Kidney (tissue), 14 donors: Measurements from ENCODE around the gene GULP1. TPM values are rescaled to one million over a fixed set of nuclear protein-coding genes. Genes with fewer than 3 reads are reported as not detected.
A peak's percentile ranks its signal among the peaks of the same experiment; 100 is the strongest.

ENCODE experiments used
- DNase-seq, 5 donors: peaks; one replicate each; pipeline ENCODE4 v3.0.0-alpha.2; 2013 to 2020
- FAIRE-seq: peaks from 2 replicates; lab custom pipeline; 2012; peaks lifted over from hg19 to GRCh38; lab: Jason Lieb, UNC
- H3K27ac ChIP-seq, 2 donors: one replicate each; pipeline ENCODE4 v1.7.0; 2013; ENCODE audit warnings: low read depth in 2 of 2, low read length in 2 of 2, inconsistent platforms in 1 of 2
- H3K27me3 ChIP-seq: one replicate; pipeline ENCODE4 v1.7.1; 2013; ENCODE audit warnings: low read length, inconsistent platforms; ENCODE audit not compliant: control insufficient read depth, insufficient read depth
- H3K36me3 ChIP-seq, 3 donors: one replicate each; pipeline versions ENCODE4 v1.7.0 to v1.7.1; 2013; ENCODE audit warnings: low read length in 3 of 3, control low read depth in 1 of 3, inconsistent platforms in 1 of 3; ENCODE audit not compliant: insufficient read depth in 3 of 3, control insufficient read depth in 2 of 3
- H3K4me1 ChIP-seq, 3 donors: one replicate each; pipeline versions ENCODE4 v1.7.0 to v1.7.1; 2013; ENCODE audit warnings: low read length in 3 of 3, inconsistent platforms in 1 of 3, low read depth in 1 of 3; ENCODE audit not compliant: control insufficient read depth in 2 of 3, insufficient read depth in 2 of 3
- H3K4me3 ChIP-seq, 3 donors: one replicate each; pipeline versions ENCODE4 v1.7.0 to v1.8.1; 2013; ENCODE audit warnings: low read length in 3 of 3, control low read depth in 1 of 3, inconsistent platforms in 1 of 3
- H3K9ac ChIP-seq, 3 donors: one replicate each; pipeline versions ENCODE4 v1.7.0 to v1.7.1; 2013; ENCODE audit warnings: low read length in 3 of 3, control low read depth in 1 of 3, inconsistent platforms in 1 of 3
- H3K9me3 ChIP-seq, 3 donors: one replicate each; pipeline versions ENCODE4 v1.7.0 to v1.7.1; 2013; ENCODE audit warnings: low read length in 3 of 3, control low read depth in 1 of 3, inconsistent platforms in 1 of 3; ENCODE audit not compliant: control insufficient read depth in 2 of 3, insufficient read depth in 1 of 3
- CTCF ChIP-seq: IDR thresholded peaks from 3 replicates; pipeline ENCODE4 v1.5.1; 2012; ENCODE audit warnings: mild to moderate bottlenecking, moderate library complexity, borderline replicate concordance; ENCODE audit not compliant: insufficient read depth; ENCODE audit errors: extremely low read depth
- intact Hi-C: fragments of 100-400 bp; cut with DNase I; formaldehyde crosslinking; loops from one replicate; pipeline ENCODE4 v1.11.1; 2022
- polyA plus RNA-seq: library from polyadenylated mRNA; stranded (reverse); fragments of 350-450 nt; fragmentation: Illumina TruSeq; extraction: RNeasy Lipid Tissue Mini Kit (QIAGEN cat#74804); gene quantifications from one replicate; pipeline ENCODE4 v1.2.3, GENCODE V29; 2014; ENCODE audit warnings: low read depth, low replicate concordance; ENCODE audit not compliant: insufficient read depth
- total RNA-seq: library from RNA; stranded (reverse); fragmentation: NEBNext Ultra II Directional; extraction: Animal tissue kit (Norgen Biotek cat#: 25700); gene quantifications from one replicate; pipeline ENCODE4 v1.2.1, GENCODE V29; 2021
- donor health status: control.
- donor health status: control.
- donor health status: control.
- donor health status: control.
- donor health status: control.
- donor health status: DM: yes; HTN: yes; CAD: no.
- donor health status: Normal renal cell carcinoma (clear cell type).

Gene GULP1
- total and polyA plus RNA-seq, 2 donors from 2014 or later, result 12.2 to 34.4 TPM

GRCh38 chr2:188599140-188599539 is 307.5 kb downstream of the GULP1 start:
- H3K27ac ChIP-seq, result no peak overlapping the region
- intact Hi-C loops, result no loop called here

GRCh38 chr2:188600536-188601210 is 309.0 kb downstream of the GULP1 start:
- FAIRE-seq (no peak), DNase-seq (no peak)
- Histone ChIP-seq H3K27me3 (no peaks in the 10 kb centered on the region), H3K9me3 (no peaks in the 10 kb centered on the region), H3K4me1 (peaks cover 0 to 3% (median 2%) of the 10 kb centered on the region in 3 donors), H3K4me3 (no peak overlapping the region), H3K36me3 (no peaks in the 10 kb centered on the region), H3K9ac (no peak overlapping the region), H3K27ac (no peak overlapping the region)
- intact Hi-C loops, result no loop called here
- TF ChIP-seq CTCF, result no peak

More at GRCh38 chr2:188599140-188599539, 307.5 kb downstream of the GULP1 start:
- H3K9me3 ChIP-seq, result no peaks in the 10 kb centered on the region
- TF ChIP-seq CTCF, result no peak
- FAIRE-seq, result no peak
- no peaks in the 10 kb centered on the region for H3K36me3 ChIP-seq
- H3K4me1 ChIP-seq, result peaks cover 0 to 3% (median 2%) of the 10 kb centered on the region in 3 donors
- no peak overlapping the region for H3K4me3 ChIP-seq
- peak in 2 of 5 donors; percentile 49 to 54 for DNase-seq
- H3K27me3 ChIP-seq, result no peaks in the 10 kb centered on the region
- H3K9ac ChIP-seq, result no peak overlapping the region

- H3K36me3 ChIP-seq, result no peaks in the 10 kb centered on the region
- peaks cover 0 to 3% (median 2%) of the 10 kb centered on the region in 3 donors for H3K4me1 ChIP-seq
- no peak for DNase-seq
- no peak overlapping the region for H3K4me3 ChIP-seq
- no peak for FAIRE-seq
- no peak overlapping the region for H3K27ac ChIP-seq
- H3K9ac ChIP-seq, result no peak overlapping the region
- H3K27me3 ChIP-seq, result no peaks in the 10 kb centered on the region
- TF ChIP-seq CTCF, result no peak
- no peaks in the 10 kb centered on the region for H3K9me3 ChIP-seq
- intact Hi-C loops, result no loop called here
Measured at GRCh38 chr2:188601391-188601790, 309.7 kb downstream of the GULP1 start.
